GM12875 (cell line): ENCODE measurements around the gene TMEM123.

Experiments
- H3K4me3 ChIP-seq: one replicate; pipeline ENCODE4 v1.5.1; 2011; ENCODE audit warnings: low read depth, low read length, control low read depth
- CTCF ChIP-seq: IDR thresholded peaks from 2 replicates; pipeline ENCODE4 v1.5.1; 2011; ENCODE audit warnings: low read depth, mild to moderate bottlenecking, control low read depth, inconsistent platforms, low read length, moderate library complexity, borderline replicate concordance; ENCODE audit not compliant: insufficient read depth

TMEM123 gene

GRCh38 chr11:102452461-102453301 is at the start of gene TMEM123:
TSS of gene TMEM123 (minus strand) at chr11:102452765. CDS start at chr11:102452623, 142 bp downstream.
- TF ChIP-seq CTCF: 0 out of 2 replicates have a peak, but pooled peaks have one; percentile 11
- peak within 1 kb of the TSS; percentile 89 for H3K4me3 ChIP-seq

GRCh38 chr11:102500829-102501228 is 48.3 kb upstream of the TMEM123 start:
- no peak for TF ChIP-seq CTCF
- H3K4me3 ChIP-seq: no peak overlapping the region

- no peak overlapping the region for H3K4me3 ChIP-seq
- no peak for TF ChIP-seq CTCF
Measured at GRCh38 chr11:102499931-102500330, 47.4 kb upstream of the TMEM123 start.

GRCh38 chr11:102499151-102499550 is 46.6 kb upstream of the TMEM123 start:
- no peak for TF ChIP-seq CTCF
- H3K4me3 ChIP-seq: no peak overlapping the region

GRCh38 chr11:102497061-102497460 is 44.5 kb upstream of the TMEM123 start:
- no peak for TF ChIP-seq CTCF

GRCh38 chr11:102495161-102496042 is 42.8 kb upstream of the TMEM123 start:
- no peak overlapping the region for H3K4me3 ChIP-seq
- peak; percentile 23; the same call in 1 of the 2 replicates for TF ChIP-seq CTCF

More at GRCh38 chr11:102497061-102497460, 44.5 kb upstream of the TMEM123 start:
- no peak overlapping the region for H3K4me3 ChIP-seq
